Measurements from ENCODE around the gene PSMB11. TPM values are rescaled to one million over a fixed set of nuclear protein-coding genes. Genes with fewer than 3 reads are reported as not detected.

PSMB11 gene
- total RNA-seq, 4 donors from 2014 or later: not detected

DNA sequence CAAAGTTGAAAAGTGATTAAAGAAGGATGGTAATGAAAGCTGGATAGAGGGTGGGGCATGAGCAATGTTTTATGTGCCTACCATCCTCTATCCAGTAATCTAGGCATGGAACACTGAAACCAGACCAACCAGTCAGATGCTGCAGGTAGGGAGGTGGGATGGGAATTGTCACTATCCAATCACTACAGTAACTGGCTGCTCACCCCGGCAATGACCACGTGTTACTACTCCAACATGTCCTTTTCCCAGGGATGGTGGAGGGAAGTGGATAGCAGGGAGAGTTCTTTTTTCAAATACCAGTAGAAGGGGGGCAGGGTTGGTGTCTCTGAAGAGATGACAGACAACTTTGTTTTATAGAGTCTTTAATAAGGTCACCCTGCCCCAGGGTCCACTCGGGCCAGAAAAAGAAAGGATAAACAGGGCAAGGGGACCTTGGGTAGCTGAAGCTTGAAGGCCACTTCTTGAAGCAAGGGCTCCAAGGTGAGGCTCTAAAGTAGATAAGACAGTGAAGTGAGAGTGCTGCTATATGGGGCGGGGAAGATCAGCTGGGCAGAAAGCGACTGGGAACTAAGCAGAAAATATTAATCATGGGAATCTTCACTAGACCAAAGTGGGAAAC lies 30.0 kb downstream of the PSMB11 start:
- TF ChIP-seq, protein P1, sequence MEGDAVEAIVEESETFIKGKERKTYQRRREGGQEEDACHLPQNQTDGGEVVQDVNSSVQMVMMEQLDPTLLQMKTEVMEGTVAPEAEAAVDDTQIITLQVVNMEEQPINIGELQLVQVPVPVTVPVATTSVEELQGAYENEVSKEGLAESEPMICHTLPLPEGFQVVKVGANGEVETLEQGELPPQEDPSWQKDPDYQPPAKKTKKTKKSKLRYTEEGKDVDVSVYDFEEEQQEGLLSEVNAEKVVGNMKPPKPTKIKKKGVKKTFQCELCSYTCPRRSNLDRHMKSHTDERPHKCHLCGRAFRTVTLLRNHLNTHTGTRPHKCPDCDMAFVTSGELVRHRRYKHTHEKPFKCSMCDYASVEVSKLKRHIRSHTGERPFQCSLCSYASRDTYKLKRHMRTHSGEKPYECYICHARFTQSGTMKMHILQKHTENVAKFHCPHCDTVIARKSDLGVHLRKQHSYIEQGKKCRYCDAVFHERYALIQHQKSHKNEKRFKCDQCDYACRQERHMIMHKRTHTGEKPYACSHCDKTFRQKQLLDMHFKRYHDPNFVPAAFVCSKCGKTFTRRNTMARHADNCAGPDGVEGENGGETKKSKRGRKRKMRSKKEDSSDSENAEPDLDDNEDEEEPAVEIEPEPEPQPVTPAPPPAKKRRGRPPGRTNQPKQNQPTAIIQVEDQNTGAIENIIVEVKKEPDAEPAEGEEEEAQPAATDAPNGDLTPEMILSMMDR (IDR thresholded peaks at IDR 0.05; ENCODE audit: low read depth): no peak

DNA sequence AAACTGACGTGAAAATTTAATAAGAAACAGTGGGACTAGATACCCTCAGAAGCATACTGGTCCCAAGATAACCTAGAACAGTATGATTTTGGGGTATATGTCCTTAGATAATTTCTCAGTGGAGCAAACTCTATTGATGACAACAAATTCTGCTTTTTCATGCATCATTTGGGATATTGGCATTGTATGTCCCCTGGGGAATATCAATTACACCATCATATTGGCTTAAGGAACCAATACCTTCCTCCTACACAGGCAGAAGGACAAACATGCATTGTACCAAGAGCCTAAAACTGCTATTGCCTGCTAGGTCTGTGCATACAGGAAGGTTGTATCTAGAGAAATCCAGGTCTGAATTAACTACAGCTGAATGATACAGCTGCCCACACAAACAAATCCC lies 32.9 kb downstream of the PSMB11 start:
- TF ChIP-seq, protein P1 (IDR thresholded peaks at IDR 0.05; ENCODE audit: low read depth): no peak

DNA sequence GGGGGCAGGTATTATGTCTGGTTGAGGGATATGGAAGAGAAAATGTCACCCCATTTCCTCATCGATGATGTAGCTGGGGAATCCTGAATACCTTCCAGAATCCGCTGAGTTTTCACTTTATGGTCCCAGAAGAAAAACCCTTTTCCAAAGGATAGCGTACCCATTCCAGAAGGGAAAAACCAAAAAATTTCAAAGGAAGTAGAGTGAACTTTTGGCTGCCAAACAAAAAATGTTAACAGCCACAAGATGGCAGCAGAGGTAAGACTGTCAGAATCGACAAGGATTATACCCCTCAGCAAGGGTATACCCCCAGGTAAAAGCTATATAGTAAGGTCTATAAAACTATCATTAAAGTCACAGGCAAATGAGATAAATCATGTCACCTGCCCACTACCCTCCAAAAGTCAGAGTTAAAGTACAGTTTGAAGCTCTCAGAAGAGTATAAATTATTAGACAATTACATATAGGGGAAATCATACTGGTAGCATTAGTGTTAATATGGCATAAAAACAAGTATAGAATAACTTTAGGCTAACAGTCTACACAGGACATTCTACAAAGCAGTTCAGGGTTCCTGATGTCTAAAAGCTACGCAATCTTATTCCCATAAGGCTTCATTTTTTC lies 34.9 kb downstream of the PSMB11 start:
- TF ChIP-seq, protein P1 (IDR thresholded peaks at IDR 0.05; ENCODE audit: low read depth): no peak

DNA sequence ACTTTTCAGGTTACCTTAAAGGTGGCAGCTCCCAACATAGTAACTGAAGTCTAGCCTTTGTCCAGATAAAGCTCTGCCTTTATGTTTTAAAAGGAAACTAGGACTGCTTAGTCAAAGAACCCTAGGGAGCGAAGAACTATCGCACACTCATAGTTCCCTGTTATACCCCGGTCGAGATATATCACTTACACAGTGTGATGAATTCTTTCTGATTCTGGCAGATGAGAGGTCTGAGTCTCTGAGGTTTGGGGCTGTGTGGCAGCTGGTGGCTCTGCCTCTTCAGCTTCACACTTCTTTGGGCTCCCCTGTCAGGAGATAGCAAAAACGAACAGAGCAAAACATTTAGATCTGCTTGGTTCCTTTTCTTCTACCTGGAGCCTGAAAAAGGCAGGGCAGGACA lies 36.0 kb downstream of the PSMB11 start:
- TF ChIP-seq, protein P1 (IDR thresholded peaks at IDR 0.05; ENCODE audit: low read depth): no peak

DNA sequence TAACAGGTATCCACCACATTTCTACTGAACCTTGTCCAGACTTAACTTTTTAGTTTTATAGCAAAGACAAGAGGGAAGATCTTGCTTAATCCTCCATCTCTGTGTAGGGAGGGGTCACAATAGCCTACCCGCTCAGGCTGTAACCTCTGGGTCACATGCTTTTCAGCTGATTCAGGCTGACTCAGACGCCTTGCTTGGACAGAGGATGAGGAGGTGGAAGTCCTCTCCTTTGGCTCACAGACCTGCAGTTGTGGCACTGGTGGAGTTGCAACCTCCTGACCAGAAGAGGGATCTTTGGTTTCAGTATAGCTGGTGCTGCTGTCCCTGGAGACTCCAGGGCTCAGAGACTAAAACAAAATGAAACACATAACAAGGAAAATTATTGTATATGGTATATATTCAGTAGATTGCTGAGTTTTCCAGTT lies 36.7 kb downstream of the PSMB11 start:
- TF ChIP-seq, protein P1 (IDR thresholded peaks at IDR 0.05; ENCODE audit: low read depth): no peak

DNA sequence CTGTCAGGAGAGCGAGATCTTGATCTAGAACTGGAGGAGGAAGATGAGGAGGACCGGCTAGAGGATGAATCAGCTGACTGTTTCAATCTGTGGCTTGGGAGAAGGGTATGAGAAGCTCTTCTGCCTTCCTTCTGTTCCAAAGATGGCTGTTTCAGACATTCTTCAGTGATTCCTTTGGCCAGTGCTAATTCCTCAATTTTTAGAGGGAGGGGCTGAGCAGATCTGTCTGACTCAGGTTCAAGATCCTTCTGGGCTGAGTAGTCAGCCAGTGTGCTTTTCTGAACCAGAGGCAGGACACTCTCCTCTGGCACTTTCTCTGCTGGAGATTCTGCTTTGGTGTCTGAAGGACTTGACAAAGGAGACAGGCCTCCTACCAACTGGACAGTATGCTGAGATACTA lies 37.7 kb downstream of the PSMB11 start:
- TF ChIP-seq, protein P1 (IDR thresholded peaks at IDR 0.05; ENCODE audit: low read depth): no peak

DNA sequence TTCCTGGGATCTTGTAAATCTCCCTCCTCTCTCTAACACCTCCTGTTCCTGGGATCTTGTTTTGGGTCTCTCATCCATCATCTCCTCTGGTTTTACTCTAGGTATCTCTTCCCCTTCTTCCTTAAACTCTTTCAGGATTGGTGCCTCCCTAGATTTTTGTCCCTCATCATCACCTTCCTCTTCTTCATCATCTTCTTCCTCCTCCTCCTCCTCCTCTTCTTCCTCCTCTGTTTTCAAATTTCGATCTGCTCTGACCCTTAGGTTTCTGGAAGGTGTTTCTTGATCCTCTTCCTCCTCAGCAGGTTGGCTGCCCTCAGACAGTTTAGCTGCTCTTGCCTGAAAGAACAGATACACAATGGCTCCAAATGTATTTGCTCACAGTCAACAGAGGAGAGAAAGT lies 38.5 kb downstream of the PSMB11 start:
- TF ChIP-seq, protein P1 (IDR thresholded peaks at IDR 0.05; ENCODE audit: low read depth): no peak
